Small intestine (tissue), 7 donors: ENCODE data around the gene NUAK1. TPM values are rescaled to one million over a fixed set of nuclear protein-coding genes. Genes with fewer than 3 reads are reported as not detected.

Source experiments
- DNase-seq, 2 donors: peaks; one replicate each; pipeline versions ENCODE4 v3.0.0 to v3.0.0-alpha.2; 2013
- FAIRE-seq: peaks from 2 replicates; lab custom pipeline; 2012; peaks lifted over from hg19 to GRCh38; lab: Jason Lieb, UNC
- H3K27ac ChIP-seq, 3 donors: one replicate each; pipeline ENCODE4 v1.5.1; 2013; ENCODE audit warnings: low read length in 2 of 3, mild to moderate bottlenecking in 2 of 3, control low read depth in 1 of 3, inconsistent platforms in 1 of 3, low read depth in 1 of 3, moderate library complexity in 1 of 3
- H3K27me3 ChIP-seq, 3 donors: one replicate each; pipeline ENCODE4 v1.6.1; 2013; ENCODE audit warnings: low read length in 3 of 3, inconsistent platforms in 1 of 3; ENCODE audit not compliant: control insufficient read depth in 3 of 3, insufficient read depth in 3 of 3
- H3K36me3 ChIP-seq, 3 donors: one replicate each; pipeline ENCODE4 v1.6.1; 2013; ENCODE audit warnings: low read length in 3 of 3, inconsistent platforms in 1 of 3, low read depth in 1 of 3, mild to moderate bottlenecking in 1 of 3, moderate library complexity in 1 of 3; ENCODE audit not compliant: control insufficient read depth in 3 of 3, insufficient read depth in 2 of 3
- H3K4me1 ChIP-seq, 3 donors: one replicate each; pipeline ENCODE4 v1.6.1; 2013; ENCODE audit warnings: low read length in 2 of 3, inconsistent platforms in 1 of 3, low read depth in 1 of 3, mild to moderate bottlenecking in 1 of 3, moderate library complexity in 1 of 3; ENCODE audit not compliant: control insufficient read depth in 3 of 3, insufficient read depth in 2 of 3
- H3K4me3 ChIP-seq, 3 donors: one replicate each; pipeline ENCODE4 v1.5.1; 2013; ENCODE audit warnings: low read length in 3 of 3, control low read depth in 1 of 3, inconsistent platforms in 1 of 3, low read depth in 1 of 3, mild to moderate bottlenecking in 1 of 3, moderate library complexity in 1 of 3
- H3K9me3 ChIP-seq, 2 donors: one replicate each; pipeline ENCODE4 v1.6.1; 2013; ENCODE audit warnings: low read depth in 1 of 2, low read length in 1 of 2; ENCODE audit not compliant: control insufficient read depth in 2 of 2, insufficient read depth in 1 of 2
- WGBS, 3 donors: extraction: QIAGEN DNeasy Blood & Tissue Kit; methylation state at CpG; one replicate each; pipeline ENCODE4 v1.1.7; 2013; 5-methylcytosine and 5-hydroxymethylcytosine counted together
- polyA plus RNA-seq, 4 donors: library from polyadenylated mRNA; stranded (reverse) in 3 of 4; unstranded in 1 of 4; fragments of 200-250 nt in 3 of 4; fragments of 120-200 nt in 1 of 4; gene quantifications; one replicate each; pipeline versions ENCODE4 v1.2.1 to v1.2.3, GENCODE V29; 2013
- donor health status: healthy with polysubstance abuse.
- donor health status: control.
- donor health status: control.
- donor health status: Bipolar disorder and iron deficiency.
- donor health status: healthy.

The NUAK1 gene
- polyA plus RNA-seq, 4 donors = 0.67 to 4.8 (median 1.5) TPM

GRCh38 chr12:106013941-106014340, 124.8 kb downstream of the NUAK1 start:
- peaks cover 0 to 7% of the 10 kb centered on the region in 2 donors for H3K9me3 ChIP-seq
- no peak overlapping the region for H3K27ac ChIP-seq
- FAIRE-seq (no peak), DNase-seq (no peak)
- peaks cover 0 to 2% (median 0%) of the 10 kb centered on the region in 3 donors for H3K27me3 ChIP-seq
- H3K4me1 ChIP-seq = no peaks in the 10 kb centered on the region
- H3K4me3 ChIP-seq = no peak overlapping the region
- WGBS, 3 donors = 85 to 97% (median 94%) methylated on average over 4 of the region's 4 CpGs
- H3K36me3 ChIP-seq = no peaks in the 10 kb centered on the region

Other genes with a start within 250 kb of the NUAK1 start
- gene CKAP4, start 109.1 kb upstream of the NUAK1 start, polyA plus RNA-seq = 10 to 100 TPM in 2 of 4 donors, 1 to 10 TPM in 2; 2.0 to 34.5 (median 18.7) TPM
- gene TCP11L2, start 163.8 kb upstream of the NUAK1 start, polyA plus RNA-seq = 10 to 100 TPM in 1 of 4 donors, 1 to 10 TPM in 3; 2.7 to 18.1 (median 5.7) TPM
- gene POLR3B, start 218.8 kb upstream of the NUAK1 start, polyA plus RNA-seq = 1 to 10 TPM; 1.8 to 8.0 (median 4.0) TPM